GM19193 (cell line): ENCODE measurements around the gene LRRC8A.

Experiments used
- POLR2A ChIP-seq: IDR thresholded peaks from 4 replicates; pipeline ENCODE4 v1.6.1; 2011; ENCODE audit not compliant: insufficient read depth, insufficient read length; ENCODE audit errors: extremely low read depth

Gene LRRC8A

DNA sequence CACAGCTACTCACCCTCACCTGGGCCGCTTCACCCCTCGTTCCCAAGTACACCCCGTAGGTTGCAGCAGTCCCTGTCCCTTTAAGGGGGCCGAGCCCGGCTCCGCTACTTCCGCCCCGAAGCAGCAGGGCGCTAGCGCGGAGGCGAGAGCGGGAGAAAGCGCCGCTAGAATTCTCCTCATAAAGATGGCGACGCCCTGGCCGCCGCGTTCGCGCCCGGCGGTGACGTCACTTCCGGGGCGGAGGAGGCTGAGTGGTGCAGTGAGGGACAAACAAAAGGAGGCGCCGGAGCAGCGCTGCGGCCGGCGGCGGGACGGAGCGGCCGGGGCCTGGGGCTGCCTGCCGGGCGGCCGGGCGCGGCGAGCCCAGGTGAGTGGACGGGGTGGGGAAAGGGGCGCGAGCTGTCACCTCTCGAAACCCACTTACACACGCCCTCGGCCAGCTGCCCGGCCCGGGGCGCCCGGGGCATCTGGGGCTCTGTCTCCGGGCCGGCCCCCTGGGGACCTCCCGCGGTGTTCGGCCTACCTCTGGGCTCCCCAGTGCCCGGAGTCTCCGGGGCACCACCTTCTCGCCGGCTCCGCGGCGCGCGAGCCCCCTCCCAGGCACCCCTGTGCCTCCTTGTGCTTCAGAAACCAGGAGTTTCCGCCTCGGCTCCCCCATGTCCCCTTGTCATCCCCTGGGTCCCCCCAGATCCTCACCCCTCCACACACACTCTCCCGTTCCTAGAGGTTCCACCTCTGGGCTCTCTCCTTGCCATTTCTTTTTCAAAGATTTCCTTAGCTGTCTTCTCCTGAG lies at the start of gene LRRC8A, which contains the start of gene KYAT1:
TSS of gene LRRC8A (plus strand) at position 250 of the 793 bp plus-strand sequence. CDS start 25,032 bp downstream, outside the sequence.
TSS of gene KYAT1 (minus strand) at position 67 of the 793 bp plus-strand sequence. CDS start 36,545 bp downstream, outside the sequence.
- TF ChIP-seq POLR2A: peak; percentile 75

- TF ChIP-seq POLR2A: no peak
Measured at GRCh38 chr9:128833696-128834095, 48.2 kb upstream of the LRRC8A start.

DNA sequence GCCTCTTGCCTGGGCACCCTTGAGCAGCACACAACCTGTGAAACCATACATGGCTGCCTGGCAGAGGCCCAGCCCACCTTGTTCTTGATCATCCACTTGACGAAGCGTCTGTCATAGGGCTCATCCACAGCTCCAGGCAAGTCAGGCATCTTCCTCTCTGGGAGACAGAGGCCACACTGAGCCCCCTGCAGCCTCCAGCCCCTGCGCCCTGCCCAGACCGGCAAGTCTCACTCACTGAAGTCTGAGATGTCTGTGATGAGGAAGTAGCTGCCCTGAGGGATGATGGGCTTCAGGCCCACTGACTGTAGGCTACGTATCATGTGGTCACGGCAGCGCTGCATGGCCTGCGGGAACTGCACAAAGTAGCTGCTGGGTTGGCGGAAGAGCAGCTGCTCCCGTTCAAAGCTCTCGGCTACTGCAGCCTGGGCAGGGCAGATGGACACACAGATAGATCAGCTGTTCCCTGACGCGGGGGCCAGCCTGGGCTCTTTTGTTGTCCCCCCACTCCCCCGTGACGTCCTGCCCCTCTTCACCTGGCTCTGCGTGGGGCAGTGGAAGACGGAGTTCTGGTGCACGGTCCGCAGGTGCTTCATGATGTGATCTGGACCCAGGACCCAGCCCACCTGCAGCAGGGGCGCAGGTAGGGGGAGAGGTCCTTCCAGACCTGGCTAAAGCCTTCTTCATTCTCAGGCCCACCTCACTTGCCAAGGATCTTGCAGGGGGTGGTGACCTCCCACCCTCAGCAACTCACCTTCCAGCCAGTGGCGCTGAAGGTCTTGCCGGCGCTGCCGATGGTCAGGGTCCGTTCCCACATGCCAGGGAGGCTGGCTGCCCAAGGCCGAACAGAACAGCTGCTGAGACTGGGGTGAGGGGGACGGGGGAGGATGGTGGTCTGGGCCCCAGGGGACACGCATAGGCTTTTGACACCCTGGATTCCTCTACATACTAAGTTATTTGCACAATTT lies 46.4 kb upstream of the LRRC8A start:
- no peak for TF ChIP-seq POLR2A

DNA sequence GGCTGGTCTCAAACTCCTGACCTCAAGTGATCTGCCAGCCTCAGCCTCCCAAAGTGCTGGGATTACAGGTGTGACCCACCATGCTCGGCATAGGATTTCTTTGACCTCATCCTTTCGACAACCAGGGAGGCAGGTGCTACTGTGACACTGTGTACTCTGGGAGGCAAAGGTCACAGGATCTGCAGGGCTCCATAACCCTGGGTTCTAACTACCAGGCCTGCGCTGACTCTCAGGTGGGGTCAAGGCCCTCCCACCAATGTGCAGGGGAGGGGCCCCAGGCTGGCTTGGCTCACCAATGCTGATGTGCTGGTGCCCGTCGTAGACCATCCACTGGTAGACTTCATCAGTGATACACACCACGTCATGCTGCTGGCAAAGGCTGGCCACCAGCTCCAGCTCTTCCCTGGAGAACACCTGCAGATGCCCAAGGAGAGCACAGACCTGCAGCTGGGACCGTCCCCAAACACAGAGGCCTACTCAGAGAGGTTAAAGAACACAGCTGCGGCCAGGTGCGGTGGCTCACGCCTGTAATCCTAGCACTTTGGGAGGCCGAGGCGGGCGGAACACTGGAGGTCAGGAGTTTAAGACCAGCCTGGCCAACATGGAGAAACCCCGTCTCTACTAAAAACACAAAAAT lies 45.3 kb upstream of the LRRC8A start:
- TF ChIP-seq POLR2A: no peak

DNA sequence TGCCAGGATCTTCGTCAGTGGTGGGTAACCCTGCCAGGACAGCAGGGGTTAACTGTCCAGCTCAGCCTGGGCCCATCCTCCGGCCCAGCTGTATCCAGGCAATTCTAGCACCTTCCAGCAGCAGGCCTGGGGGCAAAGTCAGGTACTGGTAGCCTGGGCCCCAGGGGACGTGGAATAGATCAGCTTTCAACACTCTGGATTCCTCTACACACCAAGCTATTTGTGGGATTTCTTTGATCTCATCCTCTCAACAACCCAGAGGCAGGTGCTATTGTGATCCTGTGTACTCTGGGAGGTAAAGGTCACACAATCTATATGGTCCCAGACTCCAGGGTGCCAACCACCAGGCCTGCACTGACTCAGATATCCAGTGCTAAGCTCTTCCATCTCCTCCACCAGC lies 43.6 kb upstream of the LRRC8A start:
- no peak for TF ChIP-seq POLR2A

DNA sequence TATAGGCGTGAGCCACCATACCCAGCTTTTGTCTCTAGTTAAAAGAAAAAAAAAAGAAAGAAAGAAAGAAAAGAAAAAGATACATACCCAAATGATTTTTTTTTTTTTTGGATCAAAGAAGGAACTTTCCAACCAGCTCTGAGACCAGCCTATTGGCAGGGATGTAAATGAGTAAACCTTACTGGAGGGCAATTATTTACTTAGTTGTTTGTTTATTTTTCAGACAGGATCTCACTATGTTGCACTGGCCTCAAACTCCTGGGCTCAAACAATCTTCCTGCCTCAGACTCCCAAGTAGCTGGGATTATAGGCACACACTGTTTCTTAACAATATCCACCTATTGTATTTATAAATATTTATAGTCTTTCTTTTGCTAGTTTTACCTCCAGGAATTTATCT lies 41.4 kb upstream of the LRRC8A start:
- TF ChIP-seq POLR2A: no peak

DNA sequence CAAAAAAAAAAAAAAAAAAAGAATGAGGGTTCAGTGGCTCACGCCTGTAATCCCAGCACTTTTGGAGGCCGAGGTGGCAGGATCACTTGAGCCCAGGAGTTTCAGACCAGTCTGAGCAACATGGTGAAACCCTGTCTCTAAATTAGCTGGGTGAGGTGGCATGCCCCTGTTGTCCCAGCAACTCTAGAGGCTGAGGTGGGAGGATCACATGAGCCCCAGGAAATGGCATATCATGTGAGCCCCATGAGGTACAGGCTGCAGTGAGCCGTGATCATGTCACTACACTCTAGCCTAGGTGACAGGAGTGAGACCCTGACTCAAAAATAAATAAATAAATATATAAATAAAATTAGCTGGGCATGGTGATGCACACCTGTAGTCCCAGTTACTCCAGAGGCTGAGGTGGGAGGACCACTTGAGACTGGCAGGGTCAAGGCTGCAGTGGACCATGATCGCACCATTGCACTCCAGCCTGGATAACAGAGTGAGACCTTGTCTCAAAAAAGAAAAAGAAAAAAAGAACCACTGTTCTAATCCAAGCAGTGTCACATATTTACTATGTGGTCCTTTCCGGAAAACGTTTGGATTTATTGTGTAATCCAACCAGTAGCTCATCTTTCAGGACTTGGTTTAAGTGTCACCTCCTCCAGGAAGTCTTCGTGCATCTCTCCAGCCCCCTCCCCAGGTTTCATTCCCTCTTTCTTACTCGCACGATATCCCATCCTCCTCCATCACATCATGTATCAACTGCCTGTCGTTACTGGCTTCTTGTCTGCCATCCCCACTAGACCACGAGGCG lies 40.0 kb upstream of the LRRC8A start:
- no peak for TF ChIP-seq POLR2A

- TF ChIP-seq POLR2A: no peak
Measured at GRCh38 chr9:128845186-128845931, 36.6 kb upstream of the LRRC8A start.

- no peak for TF ChIP-seq POLR2A
Measured at GRCh38 chr9:128846680-128847030, 35.3 kb upstream of the LRRC8A start.

- no peak for TF ChIP-seq POLR2A
Measured at GRCh38 chr9:128847803-128848202, 34.1 kb upstream of the LRRC8A start.

DNA sequence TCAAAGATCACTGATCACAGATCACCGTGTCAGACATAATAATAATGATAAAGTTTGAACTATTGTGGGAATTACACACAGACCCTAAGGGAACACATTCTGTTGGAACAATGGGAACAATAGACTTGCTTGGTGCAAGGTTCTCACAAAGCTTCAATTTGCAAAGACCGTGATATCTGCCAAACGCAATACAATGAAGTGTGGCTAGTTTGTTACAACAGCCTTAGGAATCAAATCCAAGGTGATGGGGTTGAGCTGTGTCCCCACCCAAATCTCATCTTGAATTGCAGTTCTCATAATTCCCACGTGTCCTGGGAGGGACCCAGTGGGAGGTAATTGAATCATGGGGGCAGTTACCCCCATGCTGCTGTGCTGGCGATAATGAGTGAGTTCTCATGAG lies 21.0 kb upstream of the LRRC8A start:
- no peak for TF ChIP-seq POLR2A

GRCh38 chr9:128861501-128861900 lies 20.4 kb upstream of the LRRC8A start:
- no peak for TF ChIP-seq POLR2A

DNA sequence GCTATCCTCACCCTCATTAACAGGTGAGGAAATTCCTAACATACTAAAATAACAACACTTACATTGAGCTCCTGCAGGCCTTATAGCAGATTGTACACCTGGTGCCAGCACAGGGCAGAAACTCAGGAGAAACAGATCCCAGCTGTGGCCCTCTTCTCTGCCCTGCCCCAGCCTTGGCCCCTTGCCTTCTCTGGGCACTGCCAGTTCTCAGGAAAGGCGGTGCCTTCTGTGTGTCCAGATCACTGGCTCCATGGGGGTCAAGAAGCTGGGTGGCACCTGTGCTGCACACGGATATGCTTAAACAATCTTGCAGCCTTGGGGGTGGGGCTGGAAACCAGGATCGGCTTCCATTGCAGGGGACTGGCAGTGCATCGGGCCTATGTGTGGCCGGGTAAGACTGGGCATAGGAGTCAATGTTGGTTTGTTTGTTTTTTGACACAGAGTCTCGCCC lies 19.5 kb upstream of the LRRC8A start:
- TF ChIP-seq POLR2A: no peak
